ENCODE measurements around the gene U2AF2.

GRCh38 chr19:55643887-55644176 lies 11.0 kb upstream of the U2AF2 start:
- no peak for TF ChIP-seq CTCF (IDR thresholded peaks at IDR 0.05)
- no peak for TF ChIP-seq POLR2A (IDR thresholded peaks at IDR 0.05)
